Middle frontal gyrus (tissue), 1 donor: ENCODE measurements around the gene RNF213.
"Not testable (repeated sequence)": the region's sequence is repeated elsewhere in the genome, so short reads cannot be mapped to it uniquely, and the experiment has no call there.

Experiments
- DNase-seq: peaks from one replicate; pipeline ENCODE4 v3.0.0-alpha.2; 2015; ENCODE audit warnings: low spot score; ENCODE audit errors: extremely low spot score

The RNF213 gene

DNA sequence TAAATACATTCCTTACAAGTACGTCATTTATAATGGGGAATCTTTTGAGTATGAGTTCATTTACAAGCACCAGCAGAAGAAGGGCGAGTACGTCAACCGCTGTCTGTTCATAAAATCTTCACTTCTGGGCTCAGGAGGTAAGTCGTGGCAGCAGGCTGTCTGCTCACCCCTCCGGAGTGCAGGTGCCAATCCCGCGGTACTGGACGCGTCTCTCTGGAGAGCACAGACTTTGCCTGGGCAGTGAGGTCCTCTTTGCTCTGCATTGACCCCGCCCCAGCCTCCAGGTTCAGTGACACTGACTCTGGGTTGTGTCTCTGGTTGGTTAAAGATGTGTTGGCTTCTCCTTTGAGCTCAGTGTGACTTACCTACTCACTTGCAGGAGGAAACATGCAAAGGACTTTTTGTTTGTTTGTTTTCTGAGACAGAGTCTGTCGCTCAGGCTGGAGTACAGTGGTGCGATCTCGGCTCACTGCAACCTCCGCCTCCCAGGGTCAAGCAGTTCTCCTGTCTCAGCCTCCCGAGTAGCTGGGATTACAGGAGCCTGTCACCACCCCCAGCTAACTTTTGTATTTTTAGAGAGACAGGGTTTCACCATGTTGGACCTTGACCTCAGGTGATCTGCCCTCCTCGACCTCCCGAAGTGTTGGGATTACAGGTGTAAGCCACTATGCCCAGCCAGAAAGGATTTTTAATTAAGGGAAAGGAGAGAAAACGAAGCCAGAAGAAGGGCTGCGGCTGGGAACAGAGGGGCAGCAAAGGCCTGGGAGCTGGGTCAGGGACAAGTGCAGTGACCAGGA lies 31.2 kb downstream of the RNF213 start:
- DNase-seq: no peak

DNA sequence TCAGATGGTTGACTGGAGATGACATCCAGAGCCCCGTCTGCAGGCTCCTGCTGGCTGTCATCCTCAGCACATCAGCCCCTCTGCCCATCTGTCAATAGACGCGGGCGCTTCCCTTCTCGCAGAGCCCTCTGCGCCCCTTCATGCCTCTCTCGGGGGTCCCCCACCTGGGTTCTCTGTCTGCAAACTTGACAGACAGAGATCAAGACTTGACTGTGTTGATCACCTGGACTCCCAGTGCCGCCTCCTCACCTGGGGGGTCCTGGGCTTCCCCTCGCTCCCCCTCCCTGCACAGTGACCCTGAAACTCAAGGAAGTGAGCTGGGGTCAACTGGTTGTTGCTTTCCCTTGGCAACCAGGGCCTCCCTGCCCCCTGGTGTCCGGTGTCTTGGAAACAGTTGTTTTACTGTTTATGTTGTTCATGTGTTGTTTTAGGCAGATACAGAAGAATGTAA lies 31.9 kb downstream of the RNF213 start:
- DNase-seq: no peak

DNA sequence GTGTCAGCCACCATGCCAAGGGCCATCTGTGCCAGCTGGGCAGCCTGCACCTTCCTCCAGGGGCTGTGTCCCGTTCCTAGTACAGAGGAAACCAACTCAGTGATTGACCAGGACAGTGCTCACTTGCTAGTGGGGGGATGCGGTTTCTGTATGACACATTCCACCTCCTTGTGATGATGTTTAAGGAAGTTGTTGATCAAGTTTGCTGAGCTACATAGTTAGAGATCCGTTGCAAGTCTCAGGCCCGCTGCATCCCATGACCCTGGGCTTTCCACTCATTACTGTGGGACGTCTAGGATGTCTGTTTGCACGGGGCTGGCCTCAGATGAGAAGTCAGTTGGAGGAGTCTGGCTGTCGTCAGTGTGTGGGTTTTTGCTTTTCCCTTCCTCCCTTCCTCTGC lies 33.6 kb downstream of the RNF213 start:
- DNase-seq: no peak

DNA sequence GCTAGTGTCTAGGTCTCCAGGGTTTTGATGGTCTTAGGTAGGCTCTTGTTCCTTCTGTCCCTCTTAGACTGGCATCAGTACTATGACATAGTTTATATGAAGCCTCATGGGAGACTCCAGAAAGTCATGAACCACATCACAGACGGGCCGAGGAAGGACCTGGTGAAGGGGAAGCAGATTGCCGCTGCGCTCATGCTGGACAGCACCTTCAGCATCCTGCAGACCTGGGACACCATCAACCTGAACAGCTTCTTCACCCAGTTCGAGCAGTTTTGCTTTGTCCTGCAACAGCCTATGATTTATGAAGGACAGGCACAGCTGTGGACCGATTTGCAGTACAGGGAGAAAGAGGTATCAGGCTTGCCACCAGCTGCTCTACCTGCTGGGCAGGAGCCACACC lies 34.0 kb downstream of the RNF213 start:
- DNase-seq: no peak

DNA sequence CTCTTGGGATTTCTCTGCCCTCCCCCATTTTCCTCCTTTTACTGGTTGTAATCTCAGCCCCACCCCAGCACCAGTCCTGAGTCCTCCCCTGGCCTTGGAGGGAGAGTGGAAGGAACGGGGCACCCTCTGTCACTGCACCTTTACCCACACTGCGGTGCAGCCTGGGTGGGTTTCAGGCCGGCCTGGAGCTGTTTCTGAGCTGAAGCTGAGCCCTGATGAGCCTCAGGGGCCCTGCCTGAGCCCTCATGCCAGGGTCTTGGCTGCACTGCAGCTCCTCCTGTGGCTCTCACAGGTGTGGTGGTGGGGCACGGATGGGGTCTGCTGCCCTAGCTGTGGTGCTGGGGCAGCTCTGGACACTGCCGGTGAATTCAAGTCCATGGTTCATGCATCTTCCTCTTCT lies 34.5 kb downstream of the RNF213 start:
- no peak for DNase-seq

DNA sequence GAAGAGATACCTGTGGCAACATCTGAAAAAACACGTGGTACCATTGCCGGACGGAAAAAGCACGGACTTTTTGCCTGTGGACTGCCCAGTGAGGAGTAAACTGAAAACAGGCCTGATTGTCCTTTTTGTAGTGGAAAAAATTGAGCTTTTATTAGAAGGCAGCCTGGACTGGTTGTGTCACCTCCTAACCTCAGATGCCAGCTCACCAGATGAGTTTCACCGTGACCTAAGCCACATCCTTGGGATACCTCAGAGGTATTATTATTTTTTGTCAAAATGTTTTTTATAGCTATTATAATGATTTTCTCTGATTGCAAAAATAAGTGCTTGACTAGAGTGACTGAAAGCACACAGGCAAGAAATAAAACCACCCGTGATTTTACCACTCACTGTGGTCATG lies 34.9 kb downstream of the RNF213 start:
- no peak for DNase-seq

DNA sequence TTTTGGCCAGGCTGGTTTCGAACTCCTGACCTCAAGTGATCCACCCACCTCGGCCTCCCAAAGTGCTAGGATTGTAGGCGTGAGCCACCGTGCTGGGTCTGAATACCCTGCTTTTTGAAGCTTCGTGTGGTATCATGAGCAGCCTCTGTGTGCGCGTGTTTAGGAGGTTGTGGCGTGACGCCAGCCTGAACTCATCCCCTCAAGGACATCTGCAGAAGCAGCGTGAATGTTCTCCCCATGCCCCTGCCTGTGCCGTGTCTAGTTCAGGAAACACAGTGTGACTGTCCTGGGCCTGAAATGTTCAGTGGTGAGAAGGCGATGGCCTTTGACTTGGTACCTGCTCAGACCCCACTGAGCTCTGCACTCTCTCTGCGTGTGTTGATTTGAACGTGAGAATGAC lies 35.6 kb downstream of the RNF213 start:
- no peak for DNase-seq

DNA sequence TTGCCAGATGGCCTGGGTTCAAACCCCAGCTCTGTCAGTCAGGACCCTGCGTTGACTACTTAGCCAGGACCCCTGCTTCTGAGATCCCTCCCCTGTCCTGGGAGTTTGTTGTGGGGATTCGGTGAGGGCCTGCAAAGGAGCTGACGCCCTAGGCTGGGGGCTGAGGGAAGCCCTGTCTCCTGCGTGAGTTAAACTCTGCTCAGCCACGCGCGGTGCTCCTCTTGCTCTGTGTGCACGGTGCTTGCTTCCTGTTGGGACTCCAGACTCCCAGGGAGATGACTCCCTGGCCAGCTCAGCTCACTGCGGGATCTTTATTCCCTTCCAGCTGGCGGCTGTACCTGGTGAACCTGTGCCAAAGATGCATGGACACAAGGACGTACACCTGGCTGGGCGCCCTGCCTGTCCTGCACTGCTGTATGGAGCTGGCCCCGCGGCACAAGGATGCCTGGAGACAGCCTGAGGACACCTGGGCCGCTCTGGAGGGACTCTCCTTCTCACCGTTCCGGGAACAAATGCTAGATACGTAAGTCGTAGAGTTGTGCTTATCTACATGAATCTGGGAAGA lies 37.4 kb downstream of the RNF213 start:
- DNase-seq: no peak

DNA sequence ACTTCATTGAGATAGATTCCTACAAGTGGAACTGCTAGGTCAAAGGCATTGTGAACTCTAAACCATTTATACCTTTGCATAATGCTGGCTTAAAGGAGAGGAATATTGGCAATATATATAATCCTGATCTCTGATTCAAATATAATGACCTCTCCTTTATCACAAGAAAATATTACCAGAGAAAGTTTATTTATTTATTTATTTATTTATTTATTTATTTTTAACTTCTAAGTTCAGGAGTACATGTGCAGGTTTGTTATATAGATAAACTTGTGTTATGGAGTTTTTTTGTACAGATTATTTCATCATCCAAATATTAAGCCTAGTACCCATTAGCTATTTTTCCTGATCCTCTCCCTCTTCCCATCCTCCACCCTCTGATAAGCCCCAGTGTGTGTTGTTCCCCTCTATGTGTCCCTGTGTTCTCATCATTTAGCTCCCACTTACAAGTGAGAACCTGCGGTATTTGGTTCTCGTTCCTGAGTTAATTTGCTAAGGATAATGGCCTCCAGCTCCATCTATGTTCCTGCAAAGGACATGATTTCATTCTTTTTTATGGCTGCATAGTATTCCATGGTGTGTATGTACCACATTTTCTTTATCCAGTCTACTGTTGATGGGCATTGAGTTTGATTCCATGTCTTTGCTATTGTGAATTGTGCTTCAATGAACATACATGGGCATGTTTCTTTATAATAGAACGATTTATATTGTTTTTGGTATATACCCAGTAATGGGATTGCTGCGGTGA lies 38.9 kb downstream of the RNF213 start:
- not testable (repeated sequence) for DNase-seq

DNA sequence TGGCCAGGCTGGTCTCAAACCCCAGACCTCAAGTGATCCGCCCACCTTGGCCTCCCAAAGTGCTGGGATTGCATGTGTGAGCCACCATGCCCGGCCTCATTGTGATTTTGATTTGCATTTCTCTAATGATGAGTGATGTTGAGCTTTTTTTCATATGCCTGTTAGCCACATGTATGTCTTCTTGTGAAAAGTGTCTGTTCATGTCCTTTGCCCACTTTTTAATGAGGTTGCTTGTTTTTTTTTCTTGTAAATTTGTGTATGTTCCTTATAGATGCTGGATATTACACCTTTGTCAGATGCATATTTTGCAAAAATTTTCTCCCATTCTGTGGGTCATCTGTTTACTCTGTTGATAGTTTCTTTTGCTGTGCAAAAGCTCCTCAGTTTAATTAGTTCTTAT lies 40.1 kb downstream of the RNF213 start:
- not testable (repeated sequence) for DNase-seq

DNA sequence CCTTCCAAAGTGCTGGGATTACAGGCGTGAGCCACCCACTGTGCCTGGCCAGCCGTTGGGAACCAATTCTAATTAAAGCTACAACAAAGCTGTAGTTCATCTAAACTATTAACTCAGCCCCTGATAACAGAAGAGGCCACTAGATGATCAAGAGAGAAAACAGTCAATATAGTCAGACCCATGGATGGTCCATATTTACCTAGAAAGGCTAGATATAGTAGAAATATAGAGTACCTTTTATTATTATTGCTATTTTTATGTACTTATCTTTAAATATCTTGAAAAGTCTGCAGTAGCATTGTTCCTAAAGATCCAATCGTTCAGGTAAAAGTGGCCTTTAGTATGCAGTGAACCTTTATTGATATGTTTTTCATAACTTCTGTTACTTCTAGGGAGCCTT lies 43.2 kb downstream of the RNF213 start:
- DNase-seq: no peak

DNA sequence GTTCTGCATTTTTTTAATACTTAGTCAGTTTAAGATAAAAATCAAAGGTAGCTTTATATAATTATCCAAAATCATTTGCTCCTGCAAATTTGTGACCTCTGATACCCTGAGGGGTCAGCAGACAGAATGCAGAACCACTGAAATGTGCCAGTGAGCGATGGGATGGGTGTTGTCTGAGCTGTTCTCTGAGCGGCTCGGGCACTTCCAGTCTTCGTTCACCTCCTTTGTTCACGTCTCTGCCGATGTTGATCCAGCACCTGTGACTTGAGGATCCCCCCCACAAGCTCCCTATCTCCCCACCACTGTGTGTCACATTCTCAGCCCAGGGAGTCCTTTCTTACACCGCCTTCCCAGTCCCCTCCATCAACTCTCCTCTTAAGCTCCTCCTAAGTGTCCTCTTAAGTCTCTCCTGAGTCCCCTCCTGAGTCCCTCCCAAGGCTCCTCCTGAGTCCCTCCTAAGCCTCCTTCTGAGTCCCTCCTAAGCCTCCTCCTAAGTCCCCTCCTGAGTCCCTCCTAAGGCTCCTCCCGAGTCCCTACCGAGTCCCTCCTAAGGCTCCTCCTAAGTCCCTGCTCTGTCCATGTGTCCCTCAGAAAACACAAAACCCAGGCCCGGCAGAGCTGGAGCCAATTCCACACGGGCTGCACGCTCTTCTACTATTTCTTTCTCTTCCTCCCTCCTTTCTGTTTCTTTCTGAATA lies 47.5 kb downstream of the RNF213 start:
- no peak for DNase-seq

DNA sequence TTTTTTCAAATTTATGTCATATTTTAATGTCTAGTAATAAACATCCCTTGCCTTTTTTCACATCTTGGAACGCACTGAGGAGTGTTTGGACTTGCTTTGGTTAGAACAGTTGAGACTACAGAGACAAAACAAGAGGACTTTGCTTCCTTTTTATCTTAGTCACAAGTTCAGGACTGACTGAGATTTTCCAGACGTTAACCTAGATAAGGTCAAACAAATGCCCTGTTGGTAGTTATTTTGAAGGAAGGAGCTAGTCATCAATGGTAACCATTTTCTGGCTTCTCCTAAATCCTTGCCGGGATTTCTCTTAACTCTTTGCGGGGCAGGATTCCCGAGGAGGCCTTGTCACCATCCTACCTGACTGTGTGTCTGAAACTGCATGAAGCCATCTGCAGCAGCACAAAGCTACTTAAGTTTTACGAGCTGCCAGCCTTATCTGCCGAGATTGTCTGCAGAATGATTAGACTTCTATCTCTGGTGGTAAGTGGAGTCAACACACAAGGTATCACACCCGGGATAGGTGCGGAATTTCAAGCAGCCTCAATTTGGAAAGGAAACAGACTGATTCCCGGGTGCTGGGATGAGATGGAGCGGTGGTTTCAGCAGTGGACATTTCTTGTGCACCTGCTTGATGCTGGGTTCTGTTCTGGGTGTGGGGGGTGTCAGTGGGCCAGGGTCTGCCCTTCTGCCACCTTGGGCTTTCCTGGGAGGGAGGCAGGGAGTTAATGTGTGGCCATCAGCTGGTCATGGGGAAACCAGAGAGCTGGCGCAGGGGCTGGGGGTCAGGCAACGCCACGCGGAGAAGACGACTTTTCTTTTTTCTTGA lies 48.3 kb downstream of the RNF213 start:
- no peak for DNase-seq

DNA sequence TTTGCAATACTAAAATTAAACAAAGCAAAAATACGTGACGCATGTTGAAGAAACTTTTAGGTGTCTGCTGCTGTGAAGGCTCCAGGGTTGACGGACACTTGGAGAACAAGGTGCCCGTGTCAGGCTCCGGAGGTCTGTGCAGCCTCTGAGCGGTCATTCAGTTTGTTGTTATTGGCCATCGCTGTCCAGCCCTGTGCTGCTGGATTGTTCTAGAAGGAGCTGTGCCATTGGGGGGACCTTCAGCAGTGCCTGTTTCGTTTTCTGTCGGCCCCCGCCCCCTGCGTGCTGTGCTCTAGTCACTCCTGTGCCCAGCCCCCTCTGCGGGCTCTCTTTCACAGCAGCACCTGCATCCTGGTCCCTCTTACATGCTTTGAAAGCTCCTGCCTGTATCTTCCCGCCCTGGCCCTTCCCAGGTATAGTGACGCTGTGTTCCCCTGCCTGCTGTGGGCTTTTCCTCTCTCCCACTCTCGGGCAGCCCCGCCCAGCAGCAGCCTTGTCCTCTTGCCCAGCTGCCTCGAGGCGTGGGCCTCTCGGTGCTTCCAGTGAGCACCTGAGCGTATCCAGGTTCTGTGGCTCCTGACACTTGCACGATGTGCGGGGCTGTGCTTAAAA lies 50.7 kb downstream of the RNF213 start:
- DNase-seq: no peak

DNA sequence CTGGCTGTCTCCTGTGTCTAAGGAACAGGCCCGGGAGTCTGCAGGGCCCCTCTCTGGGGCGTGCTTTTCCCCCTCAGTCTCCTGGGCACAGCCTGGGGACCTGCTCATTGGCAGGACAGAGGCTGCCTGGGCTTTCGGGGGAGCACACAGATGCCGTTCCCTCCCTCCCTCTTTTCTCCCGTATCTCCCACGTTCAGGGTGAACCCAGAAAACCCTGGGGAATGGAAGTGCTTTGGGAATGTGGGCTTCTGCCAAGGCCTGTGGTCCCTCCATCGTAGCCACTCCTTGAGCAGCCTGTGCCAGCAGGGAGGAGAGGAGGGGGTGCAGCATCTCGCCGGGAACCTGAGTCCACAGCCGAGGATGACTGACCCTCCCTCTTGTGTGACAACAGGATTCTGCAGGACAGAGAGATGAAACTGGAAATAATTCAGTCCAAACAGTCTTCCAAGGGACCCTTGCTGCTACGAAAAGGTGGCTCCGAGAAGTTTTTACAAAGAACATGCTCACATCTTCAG lies 52.0 kb downstream of the RNF213 start:
- no peak for DNase-seq

DNA sequence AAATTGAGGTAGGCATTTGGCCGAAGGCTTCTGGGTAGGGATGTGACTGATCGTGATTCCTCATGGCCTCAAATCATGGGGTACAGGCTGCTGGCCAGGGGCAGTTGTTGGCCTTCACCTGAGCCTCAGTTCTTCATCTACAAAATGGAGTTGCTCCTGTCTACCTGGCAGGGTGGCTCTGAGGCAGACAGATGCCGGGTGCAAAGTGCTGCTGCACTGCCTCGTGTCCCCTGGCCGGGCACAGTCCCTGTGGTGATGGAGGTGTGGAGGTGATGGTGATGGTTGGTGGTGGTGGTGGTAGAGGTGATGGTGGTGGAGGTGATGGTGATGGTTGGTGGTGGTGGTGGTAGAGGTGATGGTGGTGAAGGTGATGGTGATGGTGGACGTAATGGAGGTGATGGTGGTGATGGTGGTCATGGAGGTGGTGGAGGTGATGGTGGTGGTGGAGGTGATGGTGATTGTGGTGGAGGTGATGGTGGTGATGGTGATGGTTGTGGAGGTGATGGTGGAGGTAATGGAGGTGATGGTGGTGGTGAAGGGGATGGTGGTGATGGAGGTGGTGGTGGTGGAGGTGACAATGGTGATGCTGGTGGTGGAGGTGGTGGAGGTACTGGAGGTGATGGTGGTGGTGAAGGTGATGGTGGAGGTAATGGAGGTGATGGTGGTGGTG lies 52.6 kb downstream of the RNF213 start:
- no peak for DNase-seq

DNA sequence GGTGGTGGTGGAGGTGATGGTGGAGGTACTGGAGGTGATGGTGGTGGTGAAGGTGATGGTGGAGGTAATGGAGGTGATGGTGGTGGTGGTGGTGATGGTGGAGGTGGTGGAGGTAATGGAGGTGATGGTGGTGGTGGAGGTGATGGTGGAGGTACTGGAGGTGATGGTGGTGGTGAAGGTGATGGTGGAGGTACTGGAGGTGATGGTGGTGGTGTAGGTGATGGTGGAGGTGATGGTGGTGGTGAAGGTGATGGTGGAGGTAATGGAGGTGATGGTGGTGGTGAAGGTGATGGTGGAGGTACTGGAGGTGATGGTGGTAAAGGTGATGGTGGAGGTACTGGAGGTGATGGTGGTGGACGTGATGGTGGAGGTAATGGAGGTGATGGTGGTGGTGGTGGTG lies 53.3 kb downstream of the RNF213 start:
- DNase-seq: not testable (repeated sequence)

DNA sequence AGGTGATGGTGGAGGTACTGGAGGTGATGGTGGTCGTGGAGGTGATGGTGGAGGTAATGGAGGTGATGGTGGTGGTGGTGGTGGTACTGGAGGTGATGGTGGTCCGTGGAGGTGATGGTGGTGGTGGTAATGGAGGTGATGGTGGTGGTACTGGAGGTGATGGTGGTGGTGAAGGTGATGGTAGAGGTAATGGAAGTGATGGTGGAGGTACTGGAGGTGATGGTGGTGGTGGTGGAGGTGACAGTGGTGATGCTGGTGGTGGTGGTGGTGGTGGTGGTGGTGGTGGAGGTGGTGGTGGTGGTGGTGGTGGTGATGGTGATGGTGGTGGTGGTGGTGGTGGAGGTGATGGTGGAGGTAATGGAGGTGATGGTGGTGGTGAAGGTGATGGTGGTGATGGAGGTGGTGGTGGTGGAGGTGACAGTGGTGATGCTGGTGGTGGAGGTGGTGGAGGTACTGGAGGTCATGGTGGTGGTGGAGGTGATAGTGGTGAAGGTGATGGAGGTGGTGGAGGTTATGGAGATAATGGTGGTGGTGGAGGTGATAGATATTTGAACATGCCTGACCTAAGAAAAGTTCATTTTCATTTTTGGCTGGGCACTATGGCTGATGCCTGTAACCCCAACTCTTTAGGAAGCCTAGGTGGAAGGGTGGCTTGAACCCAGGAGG lies 55.0 kb downstream of the RNF213 start:
- no peak for DNase-seq

DNA sequence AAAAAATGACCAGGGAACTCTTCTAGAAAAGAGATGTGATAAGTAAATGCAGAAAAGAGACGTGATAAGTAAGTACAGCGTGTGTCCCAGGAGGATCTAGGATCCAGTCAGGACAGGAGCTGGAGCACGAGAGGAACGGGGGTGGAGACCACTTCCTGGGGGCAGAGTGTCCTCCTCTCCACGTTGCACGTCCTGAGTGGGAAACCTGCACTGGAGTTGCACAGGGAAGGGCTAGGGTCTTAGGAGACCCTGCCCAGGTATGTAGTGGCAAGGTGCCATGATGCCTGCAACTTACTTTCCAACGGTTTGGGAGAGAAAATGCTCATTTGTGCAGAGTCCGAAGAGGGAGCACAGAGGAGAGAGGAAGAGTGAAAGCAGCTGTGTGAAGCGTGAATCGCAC lies 55.8 kb downstream of the RNF213 start:
- no peak for DNase-seq
